ENCODE results near the gene MT1F.

Gene MT1F

GRCh38 chr16:56625943-56626654 lies 31.7 kb upstream of the MT1F start:
- no peak for DNase-seq (ENCODE audit: low spot score)

DNA sequence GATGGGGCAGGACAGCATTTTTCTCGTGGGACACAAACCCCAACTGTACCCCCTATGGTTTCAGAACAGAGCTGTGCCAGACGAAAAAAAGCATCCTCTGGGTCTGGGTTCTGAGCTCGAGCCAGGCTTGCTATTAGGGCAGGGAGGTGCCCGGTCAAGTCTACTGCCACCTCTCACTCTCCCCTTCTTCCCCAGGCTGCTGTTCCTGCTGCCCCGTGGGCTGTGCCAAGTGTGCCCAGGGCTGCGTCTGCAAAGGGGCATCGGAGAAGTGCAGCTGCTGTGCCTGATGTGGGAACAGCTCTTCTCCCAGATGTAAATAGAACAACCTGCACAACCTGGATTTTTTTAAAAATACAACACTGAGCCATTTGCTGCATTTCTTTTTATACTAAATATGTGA lies 31.1 kb upstream of the MT1F start:
- DNase-seq (ENCODE audit: low spot score), result no peak

- no peak for DNase-seq (ENCODE audit: low spot score)
Observed at GRCh38 chr16:56628486-56629350, 29.0 kb upstream of the MT1F start.

GRCh38 chr16:56629531-56629930 lies 28.2 kb upstream of the MT1F start:
- no peak for DNase-seq (ENCODE audit: low spot score)

DNA sequence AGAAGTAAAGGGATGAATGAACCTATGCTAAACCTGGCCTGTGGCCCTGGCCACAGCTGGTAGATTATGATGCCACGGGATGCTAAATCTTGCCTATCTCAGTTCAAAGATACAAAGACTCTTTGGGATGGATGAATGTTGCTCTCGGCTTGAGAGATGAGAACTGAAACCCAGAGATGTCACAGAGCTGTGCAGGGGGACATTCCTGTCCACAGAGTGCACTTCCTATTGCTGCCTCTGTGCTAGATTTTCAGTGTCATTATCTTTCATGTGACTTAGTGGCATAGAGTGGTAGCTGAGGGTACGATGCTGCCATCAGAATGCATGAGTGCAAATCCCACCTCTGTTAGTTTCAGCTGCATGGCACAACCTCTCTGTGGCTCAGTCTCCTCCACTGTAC lies 27.6 kb upstream of the MT1F start:
- no peak for DNase-seq (ENCODE audit: low spot score)

GRCh38 chr16:56631197-56631596 lies 26.6 kb upstream of the MT1F start:
- no peak for DNase-seq (ENCODE audit: low spot score)

DNA sequence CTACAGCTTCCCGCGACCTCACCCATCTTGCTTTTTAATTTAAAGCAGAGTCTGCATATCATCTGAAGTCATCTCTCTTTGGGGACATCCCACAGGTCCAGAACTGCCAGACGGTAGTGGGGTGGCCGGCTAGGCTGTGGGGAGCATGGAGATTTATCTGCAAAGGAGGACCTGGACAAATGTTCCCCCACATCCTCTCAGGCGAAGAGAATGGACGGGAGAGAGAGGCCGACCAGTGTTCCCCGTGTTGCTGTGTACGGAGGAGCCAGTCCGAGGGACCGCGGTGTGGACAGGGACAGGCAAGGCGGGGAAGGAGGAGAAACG lies 26.0 kb upstream of the MT1F start:
- no peak for DNase-seq (ENCODE audit: low spot score)

DNA sequence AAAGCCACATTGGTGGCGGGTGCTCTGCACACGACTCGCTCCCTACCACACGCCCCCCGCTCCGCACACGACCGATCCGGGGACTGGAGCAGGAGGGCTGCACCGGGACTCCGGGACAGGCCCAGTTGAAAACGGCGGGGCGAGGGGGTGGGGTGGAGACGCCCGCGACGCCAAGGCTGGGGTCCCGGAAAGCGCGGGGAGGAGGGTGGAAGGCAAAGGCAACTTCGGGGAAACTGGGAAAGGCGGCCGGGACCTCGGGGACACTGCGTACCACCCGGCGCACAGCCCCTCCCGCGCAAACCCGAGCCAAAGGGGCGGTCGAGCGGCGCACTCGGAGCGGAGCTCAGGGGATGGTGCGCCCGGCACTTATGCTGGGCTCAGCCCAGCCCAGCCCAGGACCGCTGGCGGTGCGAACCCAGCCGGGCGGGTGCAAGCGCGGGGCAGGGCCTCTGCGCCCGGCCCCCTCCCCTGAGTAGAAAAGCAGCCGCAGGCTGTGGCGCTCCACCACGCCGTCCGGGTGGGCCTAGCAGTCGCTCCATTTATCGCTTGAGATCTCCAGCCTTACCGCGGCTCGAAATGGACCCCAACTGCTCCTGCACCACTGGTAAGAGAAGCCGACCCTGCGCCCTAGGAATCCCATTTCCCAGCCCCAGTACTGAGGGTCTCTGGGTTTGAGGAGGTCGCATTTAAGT lies 25.5 kb upstream of the MT1F start, which contains the start of gene MT1M:
TSS of gene MT1M (plus strand) at position 504 of the 692 bp plus-strand sequence. CDS start at position 577, 73 bp downstream.
- DNase-seq (ENCODE audit: low spot score), result peak; percentile 55

- DNase-seq (ENCODE audit: low spot score), result no peak
Observed at GRCh38 chr16:56632848-56633365, 24.9 kb upstream of the MT1F start.

GRCh38 chr16:56633535-56633934 lies 24.2 kb upstream of the MT1F start:
- no peak for DNase-seq (ENCODE audit: low spot score)

DNA sequence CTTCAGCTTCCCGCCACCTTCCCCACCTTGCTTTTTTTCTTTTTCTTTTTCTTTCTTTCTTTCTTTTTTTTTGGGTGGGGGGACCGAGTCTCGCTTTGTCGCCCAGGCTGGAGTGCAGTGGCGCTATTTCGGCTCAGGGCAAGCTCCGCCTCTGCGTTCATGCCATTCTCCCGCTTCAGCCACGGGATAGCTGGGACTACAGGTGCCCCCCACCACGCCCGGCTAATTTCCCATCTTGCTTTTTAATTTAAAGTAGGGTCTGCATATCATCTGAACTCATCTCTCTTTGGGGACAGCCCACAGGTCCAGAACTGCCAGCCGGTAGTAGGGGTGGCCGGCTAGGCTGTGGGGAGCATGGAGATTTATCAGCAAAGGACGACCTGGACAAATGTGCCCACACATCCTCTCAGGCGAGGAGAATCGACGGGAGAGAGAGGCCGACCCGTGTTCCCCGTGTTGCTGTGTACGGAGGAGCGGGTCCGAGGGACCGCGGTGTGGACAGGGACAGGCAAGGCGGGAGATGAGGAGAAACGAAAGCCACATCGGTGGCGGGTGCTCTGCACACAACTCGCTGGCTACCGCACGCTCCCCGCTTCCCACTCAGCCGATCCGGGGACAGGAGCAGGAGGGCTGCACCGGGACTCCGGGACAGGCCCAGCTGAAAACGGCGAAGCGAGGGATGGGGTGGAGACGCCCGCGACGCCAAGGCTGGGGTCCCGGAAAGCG lies 22.9 kb upstream of the MT1F start:
- DNase-seq (ENCODE audit: low spot score), result no peak

DNA sequence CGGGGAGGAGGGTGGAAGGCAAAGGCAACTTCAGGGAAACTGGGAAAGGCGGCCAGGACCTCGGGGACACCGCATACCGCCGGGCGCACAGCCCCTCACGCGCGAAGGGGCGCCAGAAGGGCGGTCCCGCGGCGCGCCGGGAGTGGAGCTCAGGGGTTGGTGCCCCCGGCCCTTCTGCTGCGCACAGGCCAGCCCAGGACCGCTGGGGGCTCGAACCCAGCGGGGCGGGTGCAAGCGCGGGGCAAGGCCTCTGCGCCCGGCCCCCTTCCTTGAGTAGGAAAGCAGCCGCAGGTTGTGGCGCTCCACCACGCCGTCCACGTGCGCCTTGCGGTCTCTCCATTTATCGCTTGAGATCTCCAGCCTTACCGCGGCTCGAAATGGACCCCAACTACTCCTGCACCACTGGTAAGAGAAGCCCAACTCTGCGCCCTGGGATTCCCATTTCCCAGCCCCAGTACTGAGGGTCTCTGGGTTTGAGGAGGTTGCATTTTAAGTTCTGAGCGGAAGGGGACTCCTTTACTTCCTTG lies 22.3 kb upstream of the MT1F start:
- no peak for DNase-seq (ENCODE audit: low spot score)

DNA sequence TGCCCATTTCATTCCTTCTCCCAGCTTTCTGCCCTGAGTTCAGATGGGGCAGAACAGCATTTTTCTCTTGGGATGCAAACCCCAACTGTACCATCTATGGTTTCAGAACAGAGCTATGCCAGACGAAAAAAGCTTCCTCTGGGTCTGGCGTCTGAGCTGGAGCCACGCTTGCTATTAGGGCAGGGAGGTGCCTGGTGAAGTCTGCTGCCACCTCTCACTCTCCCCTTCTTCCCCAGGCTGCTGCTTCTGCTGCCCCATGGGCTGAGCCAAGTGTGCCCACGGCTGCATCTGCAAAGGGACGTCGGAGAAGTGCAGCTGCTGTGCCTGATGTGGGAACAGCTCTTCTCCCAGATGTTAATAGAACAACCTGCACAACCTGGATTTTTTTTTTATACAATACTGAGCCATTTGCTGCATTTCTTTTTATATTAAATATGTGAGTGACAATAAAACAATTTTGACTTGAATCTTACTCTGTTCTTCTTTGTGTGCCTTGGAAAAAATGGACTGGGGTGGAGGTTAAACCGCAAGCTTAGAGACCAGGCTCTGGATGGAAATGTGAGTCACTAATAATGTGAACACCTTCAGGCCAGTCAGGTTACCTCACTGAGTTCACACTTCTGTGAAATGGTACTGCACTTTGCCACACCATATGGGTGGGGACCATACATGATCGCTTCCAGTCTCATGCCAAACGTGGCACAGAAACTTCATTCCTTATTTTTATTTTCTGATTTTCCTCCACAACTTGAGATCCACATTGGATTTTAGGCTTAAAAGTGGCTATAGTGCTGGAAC lies 20.9 kb upstream of the MT1F start:
- no peak for DNase-seq (ENCODE audit: low spot score)

- no peak for DNase-seq (ENCODE audit: low spot score)
Observed at GRCh38 chr16:56637814-56638750, 19.7 kb upstream of the MT1F start, which contains the start of gene MT1A. TSS of gene MT1A (plus strand) at chr16:56638666. CDS start at chr16:56638739, 73 bp downstream.

- no peak for DNase-seq (ENCODE audit: low spot score)
Observed at GRCh38 chr16:56639045-56639444, 18.7 kb upstream of the MT1F start.

GRCh38 chr16:56640076-56640475 lies 17.7 kb upstream of the MT1F start:
- DNase-seq (ENCODE audit: low spot score), result no peak

GRCh38 chr16:56641166-56641565 lies 16.6 kb upstream of the MT1F start:
- no peak for DNase-seq (ENCODE audit: low spot score)

DNA sequence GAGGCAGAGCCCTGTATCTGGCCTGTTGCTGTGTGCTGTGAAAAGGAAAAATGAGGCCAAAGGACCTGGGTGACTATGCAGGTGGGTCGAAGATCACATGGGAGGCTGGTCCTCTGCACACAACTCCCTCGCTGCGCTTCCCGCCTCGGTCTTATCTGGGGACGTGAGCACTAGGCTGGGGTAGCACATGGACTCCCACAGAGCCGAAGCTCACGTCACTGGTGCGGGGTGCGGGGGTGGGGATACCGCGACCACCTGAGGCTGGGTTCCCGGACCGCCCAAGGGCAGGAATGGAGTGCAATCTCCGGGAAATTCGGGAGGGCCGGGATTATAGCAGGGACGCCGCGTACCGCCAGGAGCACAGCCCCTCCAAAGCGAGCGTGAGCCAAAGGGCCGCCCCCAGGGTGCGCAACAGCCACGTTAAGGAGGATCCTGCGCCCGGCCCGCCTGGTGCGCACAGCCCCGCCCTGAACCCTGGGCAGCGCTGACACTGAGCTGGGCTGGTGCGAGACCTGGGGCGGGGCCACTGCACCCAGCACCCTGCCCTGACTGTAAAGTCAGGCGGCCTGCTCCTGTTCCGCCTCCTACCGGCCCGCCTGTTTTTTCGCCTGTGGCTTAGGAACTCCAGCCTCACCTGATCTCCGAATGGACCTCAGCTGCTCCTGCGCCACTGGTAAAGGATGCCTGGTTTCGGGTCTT lies 14.5 kb upstream of the MT1F start:
- DNase-seq (ENCODE audit: low spot score), result no peak

DNA sequence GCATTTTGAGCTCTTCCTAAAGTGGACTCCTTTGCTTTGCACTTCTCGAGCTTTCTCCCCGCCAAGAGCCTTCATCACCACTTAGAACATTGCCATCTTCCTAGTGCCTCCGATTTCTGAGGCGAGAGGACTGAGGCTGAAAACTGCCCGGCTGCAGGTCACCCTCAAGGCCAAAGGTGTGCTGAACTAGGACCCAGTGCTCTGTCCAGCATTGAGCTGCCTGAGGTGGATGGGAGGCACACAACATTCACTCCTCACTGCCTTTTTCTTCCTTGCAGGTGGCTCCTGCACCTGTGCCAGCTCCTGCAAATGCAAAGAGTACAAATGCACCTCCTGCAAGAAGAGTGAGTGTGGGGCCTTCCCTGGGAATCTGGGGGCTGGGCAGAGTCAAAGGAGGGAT lies 13.9 kb upstream of the MT1F start:
- DNase-seq (ENCODE audit: low spot score), result no peak
